BLaER1 (cell line): ENCODE results near the gene B3GALT6.

Experiments
- H3K27ac ChIP-seq: shearing (Covaris generic); formaldehyde crosslinking; 2 replicates; pipeline ENCODE4 v1.8.1; 2022
- H3K27me3 ChIP-seq: shearing (Covaris generic); formaldehyde crosslinking; 2 replicates; pipeline ENCODE4 v1.8.1; 2022
- H3K36me3 ChIP-seq: shearing (Covaris generic); formaldehyde crosslinking; 2 replicates; pipeline ENCODE4 v1.8.1; 2022
- H3K4me1 ChIP-seq: shearing (Covaris generic); formaldehyde crosslinking; 2 replicates; pipeline ENCODE4 v1.8.1; 2022
- H3K4me2 ChIP-seq: shearing (Covaris generic); formaldehyde crosslinking; 2 replicates; pipeline ENCODE4 v1.8.1; 2022
- H3K4me3 ChIP-seq: shearing (Covaris generic); formaldehyde crosslinking; 2 replicates; pipeline ENCODE4 v1.8.1; 2022
- H3K9ac ChIP-seq: shearing (Covaris generic); formaldehyde crosslinking; 2 replicates; pipeline ENCODE4 v1.8.1; 2022
- H3K9me3 ChIP-seq: shearing (Covaris generic); formaldehyde crosslinking; 2 replicates; pipeline ENCODE4 v1.8.1; 2022
- H4K20me1 ChIP-seq: shearing (Covaris generic); formaldehyde crosslinking; 2 replicates; pipeline ENCODE4 v1.8.1; 2022
- Cebpa-rat ChIP-seq: shearing (Covaris generic); IDR thresholded peaks from 2 replicates; pipeline ENCODE4 v1.8.1; 2022

Gene B3GALT6

DNA sequence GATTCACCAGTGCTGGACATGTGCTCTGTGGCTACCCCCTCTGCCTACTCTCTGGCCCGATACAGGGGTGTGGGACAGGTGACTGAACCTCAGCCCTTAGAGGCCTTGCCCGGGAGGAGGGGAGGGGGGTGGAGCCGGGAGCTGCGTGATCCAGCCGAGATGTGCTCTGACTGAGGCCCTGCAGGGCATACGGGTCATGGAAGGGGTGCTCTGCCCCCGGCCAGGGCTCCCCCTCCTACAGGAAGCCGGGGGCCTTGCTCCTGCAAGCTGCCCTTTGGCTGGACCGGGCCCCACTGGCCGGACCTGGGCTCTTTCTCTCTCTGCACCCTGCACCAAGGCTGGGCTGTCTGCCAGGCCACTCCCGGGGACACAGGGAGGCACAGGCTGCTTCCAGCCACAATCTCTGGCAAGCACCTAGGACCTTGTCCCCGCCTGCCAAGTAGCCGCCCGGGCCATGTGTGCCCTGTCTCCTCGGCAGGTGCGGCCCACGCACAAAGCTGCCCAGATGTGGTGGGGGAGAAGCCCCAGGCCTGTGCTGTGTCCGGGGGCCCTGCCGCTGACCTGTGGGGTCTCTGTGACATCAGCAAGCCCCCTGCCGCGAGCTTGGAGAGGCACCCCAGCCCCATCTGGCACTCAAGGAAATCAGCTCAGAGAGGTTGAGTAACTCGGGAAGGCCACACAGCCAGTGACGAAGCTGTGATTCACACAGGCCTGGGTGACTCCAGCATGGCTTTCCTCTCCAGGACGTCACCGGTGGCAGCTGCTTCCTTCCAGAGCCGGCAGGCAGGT, 49.7 kb downstream of the B3GALT6 start:
- Histone ChIP-seq H3K27ac (no peak overlapping the region), H3K27me3 (no peaks in the 10 kb centered on the region), H3K9ac (no peak overlapping the region), H3K36me3 (no peaks in the 10 kb centered on the region), H3K4me1 (peaks cover 14% of the 10 kb centered on the region), H4K20me1 (no peaks in the 10 kb centered on the region), H3K9me3 (no peaks in the 10 kb centered on the region), H3K4me3 (no peak overlapping the region), H3K4me2 (no peak overlapping the region)
- no peak for TF ChIP-seq Cebpa-rat

DNA sequence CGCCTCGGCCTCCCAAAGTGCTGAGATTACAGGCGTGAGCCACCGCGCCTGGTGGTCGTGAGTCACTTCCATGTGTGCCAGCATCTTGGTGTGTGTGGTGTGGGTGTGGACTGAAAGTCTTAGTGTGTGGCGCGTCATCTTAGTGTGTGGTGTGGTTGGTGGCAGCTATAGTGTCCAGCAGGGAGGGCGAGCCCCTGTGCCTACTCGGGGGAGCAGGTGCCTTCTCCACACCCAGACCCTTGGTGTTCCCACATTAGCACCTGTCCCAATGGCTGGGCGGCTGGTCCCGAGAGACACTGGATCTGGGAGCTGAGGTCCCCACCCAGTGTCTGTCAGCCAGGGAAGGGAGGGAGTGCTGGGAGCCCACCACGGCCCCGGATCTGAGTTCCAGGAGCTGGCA, 51.0 kb downstream of the B3GALT6 start:
- Histone ChIP-seq H3K27me3 (no peaks in the 10 kb centered on the region), H3K27ac (no peak overlapping the region), H3K4me1 (peaks cover 14% of the 10 kb centered on the region)

DNA sequence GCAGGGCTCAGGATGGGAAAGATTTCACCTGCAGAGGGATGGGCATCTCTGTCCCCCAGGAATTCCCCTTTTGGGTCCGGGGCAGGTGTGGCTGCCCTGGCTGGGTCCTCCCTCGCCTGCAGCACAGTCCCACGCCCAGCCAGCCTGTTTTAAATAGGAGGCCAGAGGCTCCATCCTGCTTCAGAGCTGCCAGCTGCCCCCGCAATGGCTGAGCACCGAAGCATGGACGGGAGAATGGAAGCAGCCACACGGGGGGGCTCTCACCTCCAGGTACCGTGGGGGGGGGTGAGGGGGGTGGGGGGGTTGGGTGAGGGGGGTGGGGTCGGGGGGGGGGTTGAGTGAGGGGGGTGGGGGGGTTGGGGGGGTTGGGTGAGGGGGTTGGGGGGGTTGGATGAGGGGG, 51.8 kb downstream of the B3GALT6 start:
- no peak overlapping the region for H3K4me3 ChIP-seq

More for the DNA sequence above, 51.0 kb downstream of the B3GALT6 start:
- no peaks in the 10 kb centered on the region for H4K20me1 ChIP-seq
- H3K9ac ChIP-seq, result no peak overlapping the region
- H3K9me3 ChIP-seq, result no peaks in the 10 kb centered on the region
- no peak overlapping the region for H3K4me2 ChIP-seq
- H3K36me3 ChIP-seq, result no peaks in the 10 kb centered on the region
- H3K4me3 ChIP-seq, result no peak overlapping the region
- TF ChIP-seq Cebpa-rat, result no peak

More for the DNA sequence above, 51.8 kb downstream of the B3GALT6 start:
- Histone ChIP-seq H4K20me1 (no peaks in the 10 kb centered on the region), H3K9me3 (no peaks in the 10 kb centered on the region), H3K4me1 (peaks cover 14% of the 10 kb centered on the region), H3K9ac (no peak overlapping the region), H3K36me3 (no peaks in the 10 kb centered on the region), H3K27ac (no peak overlapping the region), H3K4me2 (no peak overlapping the region), H3K27me3 (no peaks in the 10 kb centered on the region)
- TF ChIP-seq Cebpa-rat, result no peak
